Fibroblast of villous mesenchyme (primary cell): Measurements from ENCODE around the gene PGM2. TPM values are rescaled to one million over a fixed set of nuclear protein-coding genes. Genes with fewer than 3 reads are reported as not detected.

ENCODE experiments used
- DNase-seq: peaks from one replicate; pipeline ENCODE4 v3.0.0-alpha.2; 2010; ENCODE audit warnings: low read depth
- H3K4me3 ChIP-seq: 2 replicates; pipeline ENCODE4 v1.5.1; 2011; ENCODE audit warnings: low read depth, mild to moderate bottlenecking, low read length
- CTCF ChIP-seq: IDR thresholded peaks from 2 replicates; pipeline ENCODE4 v1.5.1; 2012; ENCODE audit warnings: low read depth, mild to moderate bottlenecking, low read length; ENCODE audit not compliant: insufficient read depth
- total RNA-seq: library from RNA; depleted of rRNA; stranded (reverse); fragments of >200 nt; gene quantifications from 2 replicates; pipeline ENCODE4 v1.2.3, GENCODE V29; 2012

The PGM2 gene
- total RNA-seq, 1 donor, result 25.9 TPM

GRCh38 chr4:37792241-37792640 is 34.2 kb upstream of the PGM2 start:
- no peak for DNase-seq
- no peak for TF ChIP-seq CTCF
- no peak overlapping the region for H3K4me3 ChIP-seq

- peak; percentile 23 for DNase-seq
- no peak overlapping the region for H3K4me3 ChIP-seq
- TF ChIP-seq CTCF, result peak; percentile 69
Observed at GRCh38 chr4:37793562-37793961, 32.9 kb upstream of the PGM2 start.

- DNase-seq, result no peak
- no peak overlapping the region for H3K4me3 ChIP-seq
- TF ChIP-seq CTCF, result no peak
Observed at GRCh38 chr4:37794056-37794455, 32.4 kb upstream of the PGM2 start.

GRCh38 chr4:37795581-37796195 is 30.8 kb upstream of the PGM2 start:
- no peak for DNase-seq
- TF ChIP-seq CTCF, result no peak
- no peak overlapping the region for H3K4me3 ChIP-seq

- no peak for TF ChIP-seq CTCF
Observed at GRCh38 chr4:37797374-37797773, 29.1 kb upstream of the PGM2 start.

GRCh38 chr4:37797923-37798322 is 28.6 kb upstream of the PGM2 start:
- DNase-seq, result no peak
- H3K4me3 ChIP-seq, result no peak overlapping the region
- no peak for TF ChIP-seq CTCF

More at GRCh38 chr4:37797374-37797773, 29.1 kb upstream of the PGM2 start:
- no peak for DNase-seq
- H3K4me3 ChIP-seq, result no peak overlapping the region

- TF ChIP-seq CTCF, result no peak
- DNase-seq, result no peak
- H3K4me3 ChIP-seq, result no peak overlapping the region
Observed at GRCh38 chr4:37798616-37799015, 27.9 kb upstream of the PGM2 start.
